Stimulated activated CD8-positive, alpha-beta memory T cell treated with anti-CD3 and anti-CD28 coated beads, Interleukin-4, amount 100 ng/mL, for 48 hours (primary cell): ENCODE data around the gene IDI1.
A peak's percentile ranks its signal among the peaks of the same experiment; 100 is the strongest.

Source experiments
- DNase-seq: peaks from one replicate; pipeline ENCODE4 v3.0.0-alpha.2; 2020

The IDI1 gene

DNA sequence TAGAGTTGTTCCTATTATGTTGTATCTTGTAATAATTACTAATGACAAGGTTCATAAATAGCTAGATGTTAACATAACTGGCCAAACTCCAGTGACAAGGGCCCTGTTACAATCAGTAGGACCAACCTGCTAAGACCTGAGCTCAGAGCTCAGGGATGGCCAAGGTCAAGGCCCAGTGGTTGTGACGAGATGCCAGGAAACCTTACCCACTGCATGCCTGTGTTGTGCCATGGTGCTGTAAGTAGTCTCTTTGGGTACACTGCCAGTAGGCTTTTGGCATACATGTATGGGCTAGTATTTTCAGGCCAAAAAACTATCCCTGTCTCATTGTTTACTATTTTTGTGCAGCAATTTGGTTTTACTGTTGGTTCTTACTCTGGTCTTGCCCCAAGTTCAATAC, 15.3 kb downstream of the IDI1 start:
- DNase-seq: no peak

DNA sequence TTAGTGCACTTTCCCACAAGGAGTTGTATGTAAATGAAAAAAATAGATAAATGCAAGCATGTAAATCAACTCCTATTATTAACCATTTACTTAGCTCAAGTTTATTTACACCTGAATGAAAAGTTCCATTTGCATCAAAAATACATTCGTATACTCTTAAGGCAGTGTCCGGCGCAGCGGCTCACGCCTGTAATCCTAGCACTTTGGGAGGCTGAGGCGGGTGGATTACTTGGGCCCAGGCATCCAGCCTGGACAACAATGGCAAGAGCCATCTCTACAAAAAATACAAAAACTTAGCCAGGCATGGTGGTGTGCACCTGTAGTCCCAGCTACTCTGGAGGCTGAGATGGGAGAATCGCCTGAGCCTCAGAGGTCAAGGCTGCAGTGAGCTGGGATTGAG, 19.1 kb downstream of the IDI1 start:
- DNase-seq: no peak

DNA sequence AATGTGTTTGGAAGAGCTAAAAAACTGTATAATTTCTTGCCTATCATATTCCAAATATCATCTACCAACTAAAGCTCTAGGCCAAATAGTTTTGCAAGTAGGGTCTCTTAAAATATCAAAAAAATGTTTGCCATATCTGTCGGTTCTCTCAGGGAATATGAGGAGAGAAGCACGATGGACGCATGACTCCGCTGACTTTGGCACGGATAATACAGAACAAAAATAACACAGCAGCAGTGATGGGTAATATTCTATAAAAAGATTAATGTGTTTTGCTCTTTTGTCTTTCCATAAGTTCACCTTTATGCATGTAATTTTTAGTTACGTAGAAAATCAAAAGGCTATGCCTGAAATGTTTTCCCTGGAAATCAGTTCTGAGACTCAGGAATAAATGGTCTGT, 22.3 kb downstream of the IDI1 start:
- no peak for DNase-seq

DNA sequence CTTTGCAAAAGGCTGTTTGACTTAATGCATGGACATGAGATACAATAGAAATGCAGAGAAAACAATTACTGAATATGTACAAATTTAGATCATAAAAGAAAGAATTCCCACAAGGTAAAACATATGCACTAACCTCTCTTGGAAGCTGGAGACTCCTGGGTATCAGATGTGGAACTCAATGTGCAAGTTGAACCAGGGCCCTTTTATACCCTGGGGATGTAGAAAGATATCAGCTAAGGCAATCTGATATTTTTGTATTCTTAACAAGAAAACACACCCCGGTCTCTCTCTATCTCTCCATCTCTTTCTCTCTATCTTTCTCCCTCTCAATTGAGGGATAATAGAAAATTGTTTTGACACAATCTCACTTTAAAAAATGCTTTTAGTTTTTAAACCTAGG, 23.2 kb downstream of the IDI1 start, which contains the start of gene IDI2:
Gene IDI2, minus strand, starts transcription at position 177 of the 400 bp plus-strand sequence. CDS start 1,136 bp downstream, outside the sequence.
- DNase-seq: no peak

DNA sequence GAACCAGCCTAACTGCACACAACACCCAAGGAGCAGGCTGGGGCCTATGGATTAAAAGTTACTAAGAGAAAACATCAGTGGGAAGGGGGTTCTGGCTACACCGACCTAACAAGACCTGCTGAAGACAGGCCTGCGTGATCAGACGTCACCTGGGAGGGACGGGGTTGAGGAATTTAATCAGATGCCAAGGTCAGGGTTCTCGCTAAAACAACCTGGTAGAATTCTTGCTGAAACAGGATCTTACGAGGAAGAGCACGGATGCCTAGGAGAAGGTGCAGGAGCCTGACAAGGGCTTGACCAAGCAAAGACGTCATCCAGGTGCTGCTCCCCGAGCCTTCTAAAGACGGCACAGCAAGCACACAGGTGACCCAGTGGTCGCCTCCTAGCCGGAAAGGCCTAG, 24.8 kb downstream of the IDI1 start:
- DNase-seq: no peak

DNA sequence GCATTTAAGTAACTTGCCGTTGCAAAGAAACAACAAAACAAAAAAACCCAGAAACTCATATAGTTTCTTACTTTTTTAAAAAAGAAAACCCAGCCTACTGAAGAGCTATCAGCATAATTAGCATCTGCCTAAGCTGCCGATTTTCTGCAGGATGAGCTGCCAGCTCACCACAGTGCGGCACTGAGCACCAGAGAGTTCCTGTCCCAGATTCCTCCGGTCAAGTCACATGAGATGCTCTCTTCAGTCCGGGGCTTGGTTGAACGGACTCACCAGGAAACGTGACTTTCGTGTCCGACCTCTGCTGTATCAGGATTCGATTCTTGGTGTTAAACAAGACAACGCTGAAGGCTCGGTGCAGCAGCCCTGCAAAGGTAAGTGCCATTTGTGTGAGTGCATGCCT, 26.5 kb downstream of the IDI1 start:
- no peak for DNase-seq

DNA sequence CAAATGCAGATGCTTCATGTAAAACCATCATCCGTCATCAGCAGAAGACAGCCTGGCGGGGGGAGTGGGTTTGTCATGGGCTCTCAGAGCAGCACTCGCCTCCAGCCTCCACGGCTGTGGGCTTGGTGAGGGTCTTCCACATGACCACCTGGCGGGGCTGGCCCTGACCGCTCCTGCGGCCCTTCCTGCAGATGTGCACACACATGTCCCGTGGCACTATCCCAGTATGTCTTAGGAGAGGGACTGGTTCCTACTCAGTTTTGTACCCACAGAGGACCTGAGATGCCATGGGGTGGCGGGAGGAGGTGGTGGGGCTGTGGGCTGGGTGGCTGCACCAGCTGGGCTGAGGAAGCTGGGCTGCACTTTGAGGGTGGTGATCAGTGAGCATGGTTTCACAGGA, 28.0 kb downstream of the IDI1 start:
- DNase-seq: no peak

DNA sequence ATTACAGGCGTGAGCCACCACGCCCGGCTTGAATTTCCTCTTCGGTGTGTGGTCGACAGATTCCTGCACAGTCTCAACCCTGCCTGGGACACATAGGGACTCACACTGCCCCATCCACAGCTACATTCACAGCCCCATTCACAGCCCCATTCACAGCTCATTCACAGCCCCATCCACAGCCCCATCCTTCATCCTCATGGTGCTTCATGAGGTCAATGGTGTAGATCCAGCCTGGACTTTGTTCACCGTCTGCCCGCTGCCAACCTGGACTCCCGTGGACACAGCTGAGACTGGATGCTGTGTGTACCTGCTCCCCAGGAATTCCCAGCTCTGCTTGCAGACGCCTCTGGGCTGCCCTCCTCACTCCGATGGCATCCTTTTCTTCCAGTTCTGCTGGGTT, 28.5 kb downstream of the IDI1 start:
- no peak for DNase-seq

DNA sequence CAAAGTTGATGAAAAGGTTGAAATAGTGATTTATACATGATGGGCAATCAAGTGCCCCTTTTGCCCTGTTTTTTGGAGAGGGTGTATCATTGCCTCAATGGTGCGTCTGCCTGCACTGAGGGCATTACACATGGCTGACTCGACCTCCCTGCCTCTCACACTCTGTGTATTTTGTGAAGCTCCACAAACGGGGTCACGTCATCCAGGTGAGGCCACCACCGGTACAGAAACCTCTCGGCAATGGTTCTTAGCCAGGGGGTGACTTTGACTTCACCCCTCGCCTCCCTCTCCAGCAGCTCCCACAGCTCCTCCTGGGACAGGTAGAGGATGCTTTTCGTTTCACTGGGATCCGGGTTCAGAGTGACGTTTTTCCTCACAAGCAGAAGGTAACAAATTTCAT, 29.6 kb downstream of the IDI1 start:
- DNase-seq: no peak

DNA sequence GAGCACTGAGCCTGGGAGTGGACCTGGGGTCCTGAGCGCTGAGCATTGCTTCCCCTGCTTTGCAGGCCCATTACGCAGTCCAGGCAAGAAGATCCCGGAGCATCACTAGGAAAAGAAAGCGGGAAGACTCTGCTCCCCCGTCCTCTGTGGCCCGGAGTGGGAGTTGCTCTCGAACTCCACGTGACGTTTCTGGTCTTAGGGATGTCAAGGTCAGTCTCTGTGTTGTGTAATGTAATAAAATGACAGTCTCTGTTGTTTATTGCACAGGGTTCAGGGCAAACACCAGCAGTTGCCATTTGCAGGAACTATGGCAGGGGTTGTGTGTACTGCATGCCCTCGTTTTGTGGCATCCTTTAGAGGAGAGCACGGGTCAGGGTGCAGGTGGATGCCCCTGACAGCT, 33.2 kb downstream of the IDI1 start:
- no peak for DNase-seq

DNA sequence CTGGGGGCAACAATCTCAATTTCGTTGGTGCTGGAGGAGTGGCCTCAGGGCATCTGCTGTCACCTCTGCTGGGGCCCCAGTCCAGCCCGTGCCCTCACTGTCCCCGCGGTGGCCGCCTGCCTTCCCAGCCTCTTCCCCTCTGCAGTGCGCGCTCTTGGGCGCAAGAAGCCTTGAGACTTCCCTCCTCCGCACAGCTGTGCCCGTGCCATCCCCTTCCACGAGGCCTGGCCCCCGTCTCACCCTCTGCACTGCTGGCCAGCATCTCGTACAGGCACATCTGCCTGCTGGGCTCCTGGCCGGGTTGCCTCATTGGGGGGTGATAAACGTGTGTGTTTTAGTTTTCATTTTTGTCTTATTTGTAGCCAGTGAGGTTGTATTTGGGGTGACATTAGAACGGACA, 37.2 kb downstream of the IDI1 start:
- DNase-seq: peak; percentile 16

DNA sequence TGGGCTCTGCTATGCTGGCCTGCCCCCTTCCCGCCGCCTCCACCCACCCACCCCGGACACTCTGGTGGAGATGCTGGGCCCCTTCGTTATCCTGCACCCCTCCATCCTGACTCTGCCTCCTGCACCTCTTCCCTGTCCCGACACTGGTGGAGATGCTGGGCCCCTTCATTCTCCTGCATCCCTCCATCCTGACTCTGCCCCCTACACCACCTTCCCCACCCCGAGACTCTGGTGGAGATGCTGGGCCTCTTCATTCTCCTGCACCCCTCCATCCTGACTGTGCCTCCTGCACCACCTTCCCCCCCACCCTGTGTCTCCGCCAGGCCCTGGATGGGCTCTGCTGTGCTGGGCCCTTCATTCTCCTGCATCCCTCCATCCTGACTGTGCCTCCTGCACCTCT, 38.2 kb downstream of the IDI1 start:
- peak; percentile 19 for DNase-seq

DNA sequence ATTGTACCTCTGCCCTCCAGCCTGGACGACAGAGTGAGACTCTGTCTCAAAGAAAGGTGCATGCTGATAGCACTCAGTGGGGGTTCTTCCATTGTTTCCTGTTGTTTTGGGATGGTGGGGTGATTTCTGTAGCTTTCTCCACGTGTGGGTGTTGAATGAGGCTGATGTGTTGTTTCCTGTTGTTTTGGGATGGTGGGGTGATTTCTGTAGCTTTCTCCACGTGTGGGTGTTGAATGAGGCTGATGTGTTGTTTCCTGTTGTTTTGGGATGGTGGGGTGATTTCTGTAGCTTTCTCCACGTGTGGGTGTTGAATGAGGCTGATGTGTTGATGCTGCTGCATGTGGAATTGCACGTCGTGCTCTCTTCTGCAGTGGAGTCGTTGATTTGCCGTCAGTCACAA, 39.0 kb downstream of the IDI1 start:
- DNase-seq: peak; percentile 20

DNA sequence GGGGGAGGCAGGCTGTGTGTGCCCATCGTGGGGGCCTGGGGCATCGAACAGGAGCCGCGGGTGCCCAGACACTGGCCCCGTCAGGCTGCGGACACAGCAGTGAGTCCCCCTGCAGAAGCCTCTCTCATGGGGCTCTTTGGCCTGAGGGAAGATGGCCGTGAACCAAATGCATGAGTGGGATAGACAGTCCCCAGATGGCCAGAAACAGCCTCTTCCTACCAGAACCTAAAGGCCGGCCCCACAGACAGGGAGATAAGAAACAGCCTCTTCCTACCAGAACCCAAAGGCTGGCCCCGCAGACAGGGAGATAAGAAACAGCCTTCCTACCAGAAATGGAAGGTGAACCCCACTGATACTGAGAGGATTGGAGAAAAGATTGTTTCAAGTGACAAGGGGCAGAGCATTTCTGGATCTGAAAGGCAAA, 39.8 kb downstream of the IDI1 start:
- no peak for DNase-seq

DNA sequence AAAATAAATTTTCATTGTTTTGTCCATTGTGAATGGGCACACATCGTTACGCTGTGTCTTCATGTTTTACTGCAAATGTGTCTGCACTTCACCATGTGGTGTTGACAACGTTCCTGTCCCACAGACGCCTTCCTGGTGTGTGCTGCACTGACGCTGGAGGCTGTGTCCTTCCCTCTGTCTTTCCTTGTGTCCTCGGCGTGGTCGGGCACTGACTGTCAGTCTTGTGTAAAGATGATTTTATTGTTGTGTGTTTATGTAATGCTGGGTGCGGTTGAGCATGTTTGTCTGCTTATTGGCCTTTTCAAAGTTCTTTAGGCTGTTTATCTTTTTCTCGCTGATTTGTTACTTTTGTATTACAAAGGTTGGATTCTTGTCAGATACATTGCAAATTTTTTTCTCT, 41.3 kb downstream of the IDI1 start:
- DNase-seq: peak; percentile 15

DNA sequence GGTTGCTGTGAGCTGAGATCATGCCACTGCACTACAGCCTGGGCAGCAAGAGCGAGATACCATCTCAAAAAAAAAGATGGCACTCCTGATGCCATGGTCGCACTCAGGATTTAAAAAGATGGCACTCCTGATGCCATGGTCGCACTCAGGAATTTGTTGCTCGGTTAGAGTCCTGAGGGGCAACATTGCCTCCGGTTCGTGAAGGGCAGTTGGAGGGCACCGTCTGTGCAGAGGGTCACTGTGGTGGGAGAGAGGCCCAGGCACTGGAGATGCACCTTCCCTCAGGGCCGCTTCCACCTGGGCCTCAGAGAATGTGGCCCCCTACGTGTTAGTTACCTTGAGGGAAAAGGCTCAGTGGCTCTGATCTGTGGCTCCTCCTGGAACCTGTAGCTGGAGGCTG, 42.3 kb downstream of the IDI1 start:
- peak; percentile 16 for DNase-seq

DNA sequence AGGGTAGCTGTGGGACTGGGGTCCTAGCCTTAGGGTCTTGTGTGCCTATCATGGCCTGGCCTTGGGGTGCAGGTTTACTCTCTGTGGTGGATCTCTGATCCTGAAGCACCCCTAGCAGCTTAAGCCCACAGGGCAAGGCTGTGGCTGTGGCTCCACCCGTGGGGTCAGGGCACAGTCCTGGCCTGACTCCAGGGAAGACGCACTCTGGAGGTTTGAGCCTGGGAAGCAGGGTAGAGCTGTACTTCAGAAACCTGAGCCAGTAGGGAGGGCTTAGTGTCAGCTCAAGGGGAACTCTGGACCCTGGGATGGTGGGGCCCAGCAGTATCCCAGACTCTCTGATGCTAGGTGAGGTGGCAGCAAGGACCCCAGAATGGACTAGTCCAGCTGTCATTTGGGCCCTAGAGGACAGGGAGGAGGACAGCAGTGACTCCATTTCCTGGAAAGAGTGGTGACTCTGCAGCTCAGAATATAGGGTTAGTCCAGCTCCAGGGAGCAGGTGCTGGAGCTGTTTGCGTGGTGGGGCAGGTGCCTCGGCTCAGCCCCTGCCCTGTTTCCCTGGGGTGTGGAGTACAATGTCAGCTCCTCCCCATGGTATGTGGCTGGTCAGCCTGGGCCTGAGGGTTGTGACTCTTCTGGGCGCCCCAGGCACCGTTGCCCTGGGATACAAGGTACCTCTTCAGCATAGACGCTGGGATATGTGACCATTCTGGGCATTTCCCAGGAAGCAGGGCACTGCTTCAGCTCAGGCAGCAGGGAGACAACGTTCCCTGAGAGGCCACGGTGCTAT, 44.8 kb downstream of the IDI1 start:
- no peak for DNase-seq

DNA sequence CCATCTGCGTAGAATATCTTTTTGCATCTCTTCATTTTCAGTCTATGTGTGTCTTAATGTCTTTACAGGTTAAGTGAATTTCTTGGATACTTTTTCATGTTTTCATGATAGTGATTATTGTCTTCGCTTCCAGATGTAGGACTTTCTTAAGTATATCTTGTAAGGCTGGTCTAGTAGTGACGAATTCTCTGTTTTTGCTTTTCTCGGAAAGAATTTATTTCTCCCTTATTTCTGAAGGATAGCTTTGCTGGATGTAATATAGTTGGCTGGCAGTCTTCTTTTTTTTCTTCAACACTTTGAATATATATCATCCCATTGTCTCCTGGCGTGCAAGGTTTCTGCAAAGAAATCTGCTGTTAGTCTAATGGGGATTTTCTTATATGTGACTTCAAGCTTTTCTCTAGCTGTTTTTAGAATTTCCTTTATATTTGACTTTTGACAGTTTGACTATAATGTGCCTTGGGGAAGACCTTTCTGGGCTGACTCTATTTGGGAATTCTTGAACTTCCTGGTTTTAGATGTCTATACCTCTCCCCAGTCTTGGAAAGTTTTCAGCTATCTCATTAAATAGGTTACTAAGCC, 46.4 kb downstream of the IDI1 start:
- DNase-seq: no peak

DNA sequence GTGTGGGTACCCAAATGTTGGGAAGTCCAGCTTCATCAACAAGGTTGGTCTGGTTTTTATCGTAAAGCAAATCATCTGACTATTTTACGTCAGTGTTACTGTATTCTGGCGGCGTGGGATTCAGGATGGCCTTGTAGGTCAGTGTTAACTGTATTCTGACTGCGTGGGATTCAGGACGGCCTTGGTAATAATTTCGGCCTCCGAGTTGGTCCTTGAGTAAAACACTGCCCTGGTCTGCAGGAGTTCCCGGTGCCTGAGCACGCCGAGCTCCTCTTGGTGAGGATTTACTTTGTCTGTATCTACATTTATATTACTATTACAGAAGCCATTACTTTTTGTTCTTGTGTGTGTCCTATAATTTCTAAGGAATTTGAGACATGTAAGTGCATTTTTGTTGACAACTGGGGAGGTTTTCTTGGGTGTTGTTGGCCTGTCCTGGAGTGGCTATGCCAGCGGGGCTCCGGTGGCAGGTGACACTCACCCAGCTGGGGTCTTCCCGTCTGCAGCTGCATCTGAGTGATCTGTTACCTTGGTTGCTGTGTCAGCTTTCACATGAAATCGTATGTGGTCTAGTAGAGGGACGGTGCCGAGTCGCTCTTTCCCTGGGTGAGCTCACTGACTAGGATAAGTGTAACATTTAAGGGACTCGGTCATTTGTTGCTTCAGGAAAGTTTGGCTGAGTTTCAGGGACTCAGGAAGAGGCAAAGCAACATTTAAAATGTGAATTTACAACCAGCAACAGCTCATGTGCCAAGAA, 51.5 kb downstream of the IDI1 start:
- no peak for DNase-seq

DNA sequence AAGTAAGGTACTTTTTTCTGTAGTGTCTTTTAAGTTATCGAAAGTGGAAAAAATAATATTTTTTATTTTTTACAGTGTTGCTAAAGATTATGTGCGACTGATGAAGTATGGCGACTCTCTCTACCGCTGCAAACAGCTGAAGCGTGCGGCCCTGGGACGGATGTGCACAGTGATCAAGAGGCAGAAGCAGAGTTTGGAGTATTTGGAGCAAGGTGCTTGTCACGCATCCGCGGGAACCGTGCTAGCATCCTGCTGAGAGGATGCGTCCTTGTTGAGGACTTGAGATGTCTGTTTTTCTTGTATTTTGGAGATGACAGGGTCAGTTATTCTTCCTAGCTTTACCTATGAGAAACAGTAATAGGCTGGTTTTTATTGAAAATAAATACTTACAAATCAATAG, 52.9 kb downstream of the IDI1 start:
- DNase-seq: no peak

DNA sequence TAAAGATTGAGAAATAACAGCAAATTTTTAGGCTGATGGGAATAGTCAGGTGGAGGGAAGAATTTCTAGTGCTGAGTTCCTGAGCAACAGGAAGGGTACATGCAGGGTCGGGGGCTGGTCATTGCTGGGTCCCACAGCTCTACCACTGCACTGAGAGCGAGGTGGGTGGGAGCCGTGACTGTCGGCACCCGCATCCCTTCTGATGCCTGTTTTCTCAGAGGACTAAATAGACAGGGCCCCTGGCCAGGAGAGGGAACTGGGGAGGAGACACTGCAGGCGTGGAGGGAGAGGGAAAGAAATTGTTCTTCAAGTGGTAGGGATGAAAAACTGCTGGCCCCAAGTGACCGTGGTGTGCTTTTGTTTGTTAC, 53.4 kb downstream of the IDI1 start:
- no peak for DNase-seq

DNA sequence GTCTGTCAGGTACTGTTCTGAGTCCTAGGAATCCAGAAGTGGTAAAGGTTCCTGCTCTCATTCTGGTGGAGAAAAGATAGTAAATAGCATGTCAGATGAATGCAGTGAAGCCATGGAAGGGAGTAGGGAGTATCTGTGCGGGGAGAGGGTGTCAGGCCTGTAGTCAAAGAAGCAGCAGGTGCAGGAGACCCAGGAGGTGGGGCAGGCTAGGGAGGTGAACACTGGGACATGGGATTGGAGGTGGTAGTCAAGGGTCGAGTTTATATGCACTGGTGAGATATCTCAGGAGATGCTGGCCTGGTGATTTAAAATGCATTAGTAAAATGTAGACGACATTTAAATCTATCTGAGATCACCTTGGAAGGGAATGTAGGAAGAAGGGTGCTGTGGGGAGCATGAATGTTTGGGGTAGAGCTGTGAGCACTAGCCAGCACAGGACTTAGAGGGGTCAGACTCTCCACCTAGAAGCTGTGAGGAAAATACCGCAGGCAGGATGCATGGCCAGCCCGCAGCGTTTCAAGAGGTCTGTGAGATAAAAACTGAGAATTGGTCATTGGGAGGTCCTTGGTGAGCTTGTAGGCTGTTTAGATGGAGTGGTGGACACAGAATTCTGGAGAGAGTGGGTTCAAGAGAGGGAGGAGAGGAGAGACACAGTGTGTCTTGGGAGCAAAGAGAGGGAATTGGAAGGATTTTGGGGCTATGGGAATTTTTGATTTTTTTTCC, 53.9 kb downstream of the IDI1 start:
- DNase-seq: no peak

DNA sequence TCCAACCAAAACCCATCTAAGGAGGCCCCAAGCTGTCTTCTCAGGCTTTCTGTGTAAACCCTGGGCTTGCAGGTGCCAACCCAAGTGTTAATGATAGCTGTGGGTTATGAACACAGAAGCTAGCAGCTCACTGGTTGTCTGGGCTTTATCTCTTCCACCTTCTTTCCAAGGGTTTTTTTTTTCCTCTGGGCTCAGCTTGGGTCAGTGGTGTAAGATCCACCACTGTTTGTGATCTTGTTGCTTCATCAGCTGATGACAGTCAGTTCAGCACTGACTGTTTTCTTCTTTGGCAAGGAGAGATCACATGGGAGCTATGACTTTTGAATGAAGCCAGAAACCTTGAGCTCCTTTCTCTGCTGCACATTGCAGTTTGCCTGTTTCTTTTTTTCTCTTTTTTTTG, 56.0 kb downstream of the IDI1 start:
- DNase-seq: no peak

DNA sequence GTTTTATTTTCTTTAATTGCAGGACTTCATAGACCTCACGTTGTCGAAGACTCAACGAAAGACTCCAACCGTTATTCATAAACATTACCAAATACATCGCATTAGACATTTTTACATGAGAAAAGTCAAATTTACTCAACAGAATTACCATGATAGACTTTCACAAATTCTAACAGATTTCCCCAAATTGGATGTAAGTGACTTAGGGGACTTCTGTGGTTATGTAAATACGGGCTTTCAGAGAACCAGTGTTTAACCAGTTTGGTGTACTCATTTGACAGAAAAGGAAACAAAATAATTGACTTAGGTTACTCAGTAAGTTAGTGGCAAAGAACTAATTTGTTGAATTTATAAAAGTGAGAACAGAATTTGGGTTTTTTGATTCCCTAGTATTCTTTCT, 56.5 kb downstream of the IDI1 start:
- no peak for DNase-seq
